ENCODE results near the gene EIF4G3.

Gene EIF4G3

GRCh38 chr1:20978413-20978812 is 198.3 kb downstream of the EIF4G3 start:
- no peak for DNase-seq (ENCODE audit: low spot score)
- no peak overlapping the region for H3K27ac ChIP-seq
- ChIA-PET CTCF (interaction anchor here (0.6 to 3.9 kb wide), 2 partner anchors 35 to 217 kb away, joined by 3 to 13 read pairs; no protein-coding TSS in a partner anchor), POLR2A (ENCODE audit: low non-redundant PET) (no interaction called here)
- TF ChIP-seq CTCF (conservative IDR thresholded peaks at IDR 0.05; ENCODE audit: low read depth), result no peak

GRCh38 chr1:20975668-20976067 is 201.0 kb downstream of the EIF4G3 start:
- no peak for DNase-seq (ENCODE audit: low spot score)
- no peak overlapping the region for H3K27ac ChIP-seq
- TF ChIP-seq CTCF (conservative IDR thresholded peaks at IDR 0.05; ENCODE audit: low read depth), result no peak
- CTCF ChIA-PET, result interaction anchor here (0.6 kb wide), 1 partner anchor 26 kb away, joined by 9 read pairs; no protein-coding TSS in a partner anchor
- POLR2A ChIA-PET (ENCODE audit: low non-redundant PET), result no interaction called here

- ChIA-PET POLR2A (ENCODE audit: low non-redundant PET) (no interaction called here), CTCF (interaction anchor here (0.6 kb wide), 1 partner anchor 25 kb away, joined by 9 read pairs; no protein-coding TSS in a partner anchor)
- DNase-seq (ENCODE audit: low spot score), result no peak
- no peak for TF ChIP-seq CTCF (conservative IDR thresholded peaks at IDR 0.05; ENCODE audit: low read depth)
- H3K27ac ChIP-seq, result no peak overlapping the region
These were observed 201.7 kb downstream of the EIF4G3 start for GRCh38 chr1:20974951-20975350.

GRCh38 chr1:20974069-20974468 is 202.6 kb downstream of the EIF4G3 start:
- DNase-seq (ENCODE audit: low spot score), result no peak
- POLR2A ChIA-PET (ENCODE audit: low non-redundant PET), result no interaction called here
- TF ChIP-seq CTCF (conservative IDR thresholded peaks at IDR 0.05; ENCODE audit: low read depth), result no peak

GRCh38 chr1:20972855-20973254 is 203.8 kb downstream of the EIF4G3 start:
- TF ChIP-seq CTCF (conservative IDR thresholded peaks at IDR 0.05; ENCODE audit: low read depth), result no peak
- no peak overlapping the region for H3K27ac ChIP-seq
- POLR2A ChIA-PET (ENCODE audit: low non-redundant PET), result no interaction called here
- CTCF ChIA-PET, result no interaction called here
- DNase-seq (ENCODE audit: low spot score), result no peak

More at GRCh38 chr1:20974069-20974468, 202.6 kb downstream of the EIF4G3 start:
- no peak overlapping the region for H3K27ac ChIP-seq
- CTCF ChIA-PET, result no interaction called here

- H3K27ac ChIP-seq, result no peak overlapping the region
- POLR2A ChIA-PET (ENCODE audit: low non-redundant PET), result no interaction called here
- no peak for TF ChIP-seq CTCF (conservative IDR thresholded peaks at IDR 0.05; ENCODE audit: low read depth)
- CTCF ChIA-PET, result no interaction called here
- no peak for DNase-seq (ENCODE audit: low spot score)
These were observed 211.9 kb downstream of the EIF4G3 start for GRCh38 chr1:20964540-20965484.
